CD14-positive monocyte (primary cell): ENCODE measurements around the gene AURKAIP1. TPM values are rescaled to one million over a fixed set of nuclear protein-coding genes. Genes with fewer than 3 reads are reported as not detected.

Source experiments
- DNase-seq, 3 donors: peaks; one replicate each; pipeline ENCODE4 v3.0.0-alpha.2; 2011 to 2022
- H2AFZ ChIP-seq: 2 replicates; pipeline ENCODE4 v1.6.0; 2012; ENCODE audit warnings: mild to moderate bottlenecking, low read depth, low read length, inconsistent platforms; ENCODE audit not compliant: insufficient read depth, poor library complexity, severe bottlenecking
- H3K27ac ChIP-seq, 2 donors: 1 replicate in 1 of 2; 2 replicates in 1 of 2; pipeline ENCODE4 v1.5.1; 2012 to 2013; ENCODE audit warnings: low read length in 2 of 2, control low read depth in 1 of 2, inconsistent platforms in 1 of 2, low read depth in 1 of 2, mild to moderate bottlenecking in 1 of 2
- H3K27me3 ChIP-seq, 2 donors: one replicate each; pipeline versions ENCODE4 v1.6.0 to v1.6.1; 2011 to 2013; ENCODE audit warnings: low read length in 2 of 2; ENCODE audit not compliant: control insufficient read depth in 2 of 2, insufficient read depth in 2 of 2
- H3K36me3 ChIP-seq, 2 donors: replicated peaks in 1 of 2; 1 replicate in 1 of 2; 2 replicates in 1 of 2; pipeline versions ENCODE4 v1.5.1 to v1.6.1; 2012 to 2013; ENCODE audit warnings: low read length in 2 of 2, control low read depth in 1 of 2, inconsistent platforms in 1 of 2, mild to moderate bottlenecking in 1 of 2; ENCODE audit not compliant: insufficient read depth in 2 of 2, control insufficient read depth in 1 of 2
- H3K4me1 ChIP-seq, 2 donors: 1 replicate in 1 of 2; 2 replicates in 1 of 2; pipeline versions ENCODE4 v1.5.1 to v1.6.1; 2012 to 2013; ENCODE audit warnings: low read length in 2 of 2, control low read depth in 1 of 2, inconsistent platforms in 1 of 2, mild to moderate bottlenecking in 1 of 2, moderate library complexity in 1 of 2; ENCODE audit not compliant: insufficient read depth in 2 of 2, control insufficient read depth in 1 of 2
- H3K4me2 ChIP-seq: replicated peaks from 2 replicates; pipeline ENCODE3; 2012; ENCODE audit warnings: low read length, moderate library complexity, mild to moderate bottlenecking; ENCODE audit not compliant: poor library complexity, severe bottlenecking; ENCODE audit errors: extremely low read depth
- H3K4me3 ChIP-seq, 3 experiments: fragments of 200-600 bp in 1 of 3; sonication (generic) in 1 of 3; replicated peaks in 1 of 3; 1 replicate in 2 of 3; 2 replicates in 1 of 3; pipeline ENCODE4 v1.5.1; 2011 to 2013; ENCODE audit warnings: low read length in 3 of 3, mild to moderate bottlenecking in 3 of 3, control low read depth in 2 of 3, low read depth in 2 of 3, inconsistent platforms in 1 of 3, moderate library complexity in 1 of 3
- H3K79me2 ChIP-seq: 2 replicates; pipeline ENCODE4 v1.6.0; 2012; ENCODE audit warnings: mild to moderate bottlenecking, control low read depth, inconsistent platforms, low read length, moderate library complexity; ENCODE audit not compliant: insufficient read depth
- H3K9ac ChIP-seq: 2 replicates; pipeline ENCODE4 v1.6.0; 2017; ENCODE audit warnings: low read length, mild to moderate bottlenecking; ENCODE audit not compliant: insufficient read depth, poor library complexity, severe bottlenecking
- H3K9me3 ChIP-seq, 2 donors: replicated peaks in 1 of 2; 1 replicate in 1 of 2; 2 replicates in 1 of 2; pipeline versions ENCODE4 v1.5.1 to v1.6.1; 2012 to 2013; ENCODE audit warnings: low read length in 2 of 2, control low read depth in 1 of 2; ENCODE audit not compliant: control insufficient read depth in 1 of 2, insufficient read depth in 1 of 2
- H4K20me1 ChIP-seq: 2 replicates; pipeline ENCODE4 v1.6.0; 2012; ENCODE audit warnings: mild to moderate bottlenecking, low read length, control low read depth, moderate library complexity; ENCODE audit not compliant: insufficient read depth
- H3K27ac Mint-ChIP-seq, 7 donors: one replicate each; pipeline ENCODE4 v1.8.0; 2020; ENCODE audit warnings: mild to moderate bottlenecking in 7 of 7, mixed read lengths in 7 of 7, moderate library complexity in 6 of 7, inconsistent platforms in 2 of 7
- H3K27me3 Mint-ChIP-seq, 3 donors: one replicate each; pipeline ENCODE4 v1.8.0; 2021 to 2022; ENCODE audit warnings: low read depth in 3 of 3, mild to moderate bottlenecking in 3 of 3, mixed read lengths in 3 of 3, moderate library complexity in 3 of 3, inconsistent platforms in 1 of 3
- H3K36me3 Mint-ChIP-seq, 2 donors: one replicate each; pipeline ENCODE4 v1.8.0; 2020; ENCODE audit warnings: mixed read lengths in 2 of 2, inconsistent platforms in 1 of 2, mild to moderate bottlenecking in 1 of 2
- H3K4me1 Mint-ChIP-seq: one replicate; pipeline ENCODE4 v1.8.0; 2020; ENCODE audit warnings: mild to moderate bottlenecking, mixed read lengths
- H3K4me3 Mint-ChIP-seq, 2 donors: one replicate each; pipeline ENCODE4 v1.8.0; 2020; ENCODE audit warnings: mild to moderate bottlenecking in 2 of 2, mixed read lengths in 2 of 2, moderate library complexity in 1 of 2
- H3K9me3 Mint-ChIP-seq, 7 donors: one replicate each; pipeline ENCODE4 v1.8.0; 2020 to 2022; ENCODE audit warnings: mixed read lengths in 7 of 7, mild to moderate bottlenecking in 6 of 7, moderate library complexity in 6 of 7, inconsistent platforms in 2 of 7
- CTCF ChIP-seq: fragments of 200-600 bp; IDR thresholded peaks from one replicate; pipeline ENCODE4 v1.8.0; 2022; ENCODE audit warnings: antibody characterized with exemption, mild to moderate bottlenecking
- WGBS: methylation state at CpG from one replicate; pipeline ENCODE4 v1.1.5; 2013; ENCODE audit warnings: missing lambda C conversion rate; ENCODE audit not compliant: insufficient coverage; 5-methylcytosine and 5-hydroxymethylcytosine counted together
- intact Hi-C, 2 donors: fragments of 100-400 bp; cut with micrococcal nuclease; formaldehyde crosslinking; loops; one replicate each; pipeline versions ENCODE4 v1.15.0 to v1.15.1; 2023
- polyA plus RNA-seq, 3 donors: library from polyadenylated mRNA; depleted of rRNA in 1 of 3; unstranded in 2 of 3; stranded (reverse) in 1 of 3; fragments of 300-500 nt in 2 of 3; fragments of >200 nt in 1 of 3; fragmentation: Illumina TruSeq in 2 of 3; gene quantifications; 1 replicate in 2 of 3; 2 replicates in 1 of 3; pipeline ENCODE4 v1.2.3, GENCODE V29; 2012 to 2021

The AURKAIP1 gene
- polyA plus RNA-seq, 3 donors, result 59.1 to 160 (median 134) TPM

GRCh38 chr1:1407636-1408318, 32.8 kb upstream of the AURKAIP1 start:
- peak overlapping the region; percentile 84 for H3K4me3 Mint-ChIP-seq
- 8% methylated on average over 34 of the region's 41 CpGs for WGBS
- H3K27ac Mint-ChIP-seq, result peak overlapping the region; percentile 35 to 84 (median 80)

More at GRCh38 chr1:1407636-1408318, 32.8 kb upstream of the AURKAIP1 start:
- TF ChIP-seq CTCF, result no peak
- Histone ChIP-seq H3K9ac (peak overlapping the region; percentile 96), H3K4me2 (peak overlapping the region; percentile 95), H2AFZ (peak overlapping the region; percentile 88), H3K4me3 (peak overlapping the region; percentile 73 to 99 (median 73)), H3K27ac (peak overlapping the region; percentile 40 to 94), H3K4me1 (peaks cover 17 to 23% of the 10 kb centered on the region in 2 donors), H3K36me3 (peaks cover 23 to 30% of the 10 kb centered on the region in 2 donors), H3K79me2 (peaks cover 44% of the 10 kb centered on the region), H3K9me3 (peaks cover 10 to 14% of the 10 kb centered on the region in 2 donors), H4K20me1 (peaks cover 11% of the 10 kb centered on the region), H3K27me3 (no peaks in the 10 kb centered on the region)
- Mint-ChIP-seq H3K4me1 (peaks cover 21% of the 10 kb centered on the region), H3K27me3 (peaks cover 0 to 2% (median 0%) of the 10 kb centered on the region in 3 donors), H3K9me3 (peaks cover 9 to 22% (median 14%) of the 10 kb centered on the region in 7 donors), H3K36me3 (peaks cover 26 to 40% of the 10 kb centered on the region in 2 donors)
- DNase-seq, result peak in 1 of 3 donors; percentile 16
- intact Hi-C loops, result no loop called here
